Measurements from ENCODE around the gene ATG10.

DNA sequence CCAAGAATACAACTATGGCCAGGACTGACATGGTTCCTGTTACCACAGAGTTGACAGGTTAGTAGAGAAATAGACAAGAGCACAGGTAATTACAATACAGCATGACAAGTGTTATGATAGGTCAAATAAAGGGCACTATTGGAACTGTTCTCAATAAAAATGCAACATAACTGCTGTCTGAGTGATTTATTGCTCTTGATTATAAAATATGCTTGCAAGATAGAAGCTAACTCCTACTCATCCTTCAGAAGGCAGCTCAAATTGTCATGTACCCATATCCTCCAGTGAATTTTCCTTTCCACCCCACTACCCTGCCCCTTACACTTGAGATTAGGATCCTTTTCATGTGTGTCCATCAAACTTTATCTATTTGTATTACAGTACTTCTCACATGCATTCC lies 35.1 kb upstream of the ATG10 start:
- TF ChIP-seq, protein P1, sequence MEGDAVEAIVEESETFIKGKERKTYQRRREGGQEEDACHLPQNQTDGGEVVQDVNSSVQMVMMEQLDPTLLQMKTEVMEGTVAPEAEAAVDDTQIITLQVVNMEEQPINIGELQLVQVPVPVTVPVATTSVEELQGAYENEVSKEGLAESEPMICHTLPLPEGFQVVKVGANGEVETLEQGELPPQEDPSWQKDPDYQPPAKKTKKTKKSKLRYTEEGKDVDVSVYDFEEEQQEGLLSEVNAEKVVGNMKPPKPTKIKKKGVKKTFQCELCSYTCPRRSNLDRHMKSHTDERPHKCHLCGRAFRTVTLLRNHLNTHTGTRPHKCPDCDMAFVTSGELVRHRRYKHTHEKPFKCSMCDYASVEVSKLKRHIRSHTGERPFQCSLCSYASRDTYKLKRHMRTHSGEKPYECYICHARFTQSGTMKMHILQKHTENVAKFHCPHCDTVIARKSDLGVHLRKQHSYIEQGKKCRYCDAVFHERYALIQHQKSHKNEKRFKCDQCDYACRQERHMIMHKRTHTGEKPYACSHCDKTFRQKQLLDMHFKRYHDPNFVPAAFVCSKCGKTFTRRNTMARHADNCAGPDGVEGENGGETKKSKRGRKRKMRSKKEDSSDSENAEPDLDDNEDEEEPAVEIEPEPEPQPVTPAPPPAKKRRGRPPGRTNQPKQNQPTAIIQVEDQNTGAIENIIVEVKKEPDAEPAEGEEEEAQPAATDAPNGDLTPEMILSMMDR (IDR thresholded peaks at IDR 0.05; ENCODE audit: borderline replicate concordance, extremely low read depth, low read length, poor library complexity, severe bottlenecking) = no peak
- TF ChIP-seq EZH2 (IDR thresholded peaks at IDR 0.05; ENCODE audit: borderline replicate concordance, low read depth, low read length, severe bottlenecking) = no peak
